Smooth muscle cell (in vitro differentiated cells): ENCODE measurements around the gene TTF1. TPM values are rescaled to one million over a fixed set of nuclear protein-coding genes. Genes with fewer than 3 reads are reported as not detected.

ENCODE experiments used
- DNase-seq: peaks from one replicate; lab custom pipeline; 2025; ENCODE audit not compliant: unreplicated experiment; lab: John Stamatoyannopoulos, UW
- H2AFZ ChIP-seq: fragments of 200-600 bp; sonication (generic); 2 replicates; pipeline ENCODE4 v1.6.0; 2016; ENCODE audit warnings: antibody characterized with exemption, low read depth, mild to moderate bottlenecking
- H3F3A ChIP-seq: fragments of 200-600 bp; sonication (generic); 2 replicates; pipeline ENCODE4 v1.6.0; 2017; ENCODE audit warnings: antibody characterized with exemption, low read depth
- H3K27ac ChIP-seq: fragments of 200-600 bp; sonication (generic); 2 replicates; pipeline ENCODE4 v1.5.1; 2016; ENCODE audit warnings: low read depth, mild to moderate bottlenecking
- H3K27me3 ChIP-seq: fragments of 200-600 bp; sonication (generic); 2 replicates; pipeline ENCODE4 v1.6.1; 2016; ENCODE audit warnings: low read depth, mild to moderate bottlenecking
- H3K36me3 ChIP-seq: fragments of 200-600 bp; sonication (generic); 2 replicates; pipeline ENCODE4 v1.5.1; 2016; ENCODE audit warnings: low read depth
- H3K4me1 ChIP-seq: fragments of 200-600 bp; sonication (generic); 2 replicates; pipeline ENCODE4 v1.5.1; 2016; ENCODE audit warnings: low read depth
- H3K4me2 ChIP-seq: fragments of 200-600 bp; sonication (generic); 2 replicates; pipeline ENCODE4 v1.6.0; 2016; ENCODE audit warnings: mild to moderate bottlenecking
- H3K4me3 ChIP-seq: fragments of 200-600 bp; sonication (generic); 2 replicates; pipeline ENCODE4 v1.5.1; 2016; ENCODE audit warnings: mild to moderate bottlenecking
- H3K79me2 ChIP-seq: fragments of 200-600 bp; sonication (generic); 2 replicates; pipeline ENCODE4 v1.6.0; 2016; ENCODE audit warnings: low read depth, mild to moderate bottlenecking
- H3K9ac ChIP-seq: fragments of 200-600 bp; sonication (generic); 2 replicates; pipeline ENCODE4 v1.6.0; 2016; ENCODE audit warnings: low read depth
- H3K9me3 ChIP-seq: fragments of 200-600 bp; sonication (generic); replicated peaks from 2 replicates; pipeline ENCODE4 v1.5.1; 2016; ENCODE audit warnings: low read depth
- H4K20me1 ChIP-seq: fragments of 200-600 bp; sonication (generic); 2 replicates; pipeline ENCODE4 v1.6.0; 2016; ENCODE audit warnings: low read depth
- CTCF ChIP-seq: fragments of 200-600 bp; sonication (generic); IDR thresholded peaks from 2 replicates; pipeline ENCODE4 v1.5.1; 2017; ENCODE audit warnings: borderline replicate concordance, mild to moderate bottlenecking, antibody characterized with exemption; ENCODE audit not compliant: insufficient read depth, poor library complexity, severe bottlenecking
- WGBS: methylation state at CpG from one replicate; pipeline ENCODE4 v1.1.7; 2016; ENCODE audit warnings: low lambda C conversion rate; 5-methylcytosine and 5-hydroxymethylcytosine counted together
- polyA plus RNA-seq: library from polyadenylated mRNA; unstranded; fragments of >200 nt; fragmentation: Nextera tagmentation; extraction: Ambion mirVana; gene quantifications from 2 replicates; pipeline ENCODE4 v1.2.1, GENCODE V29; 2016
- total RNA-seq: library from RNA; depleted of rRNA; stranded (reverse); fragments of >200 nt; gene quantifications from 2 replicates; pipeline ENCODE4 v1.2.3, GENCODE V29; 2014

Gene TTF1
- total and polyA plus RNA-seq, 2 experiments from 2014 or later, result 5.5 to 16.4 TPM

GRCh38 chr9:132424857-132425674, 18.4 kb upstream of the TTF1 start:
- 52% methylated on average over 22 of the region's 22 CpGs for WGBS
- no peak overlapping the region for H3K27ac ChIP-seq
- H3K4me3 ChIP-seq, result no peak overlapping the region
- no peak for DNase-seq
- no peaks in the 10 kb centered on the region for H3K9me3 ChIP-seq
- H3K9ac ChIP-seq, result no peak overlapping the region
- no peaks in the 10 kb centered on the region for H4K20me1 ChIP-seq
- TF ChIP-seq CTCF, result no peak
- H3F3A ChIP-seq, result no peaks in the 10 kb centered on the region
- no peak overlapping the region for H3K4me2 ChIP-seq
- no peaks in the 10 kb centered on the region for H3K36me3 ChIP-seq
- H3K79me2 ChIP-seq, result no peaks in the 10 kb centered on the region
- H3K4me1 ChIP-seq, result peaks cover 17% of the 10 kb centered on the region
- H2AFZ ChIP-seq, result no peak overlapping the region
- peaks cover 43% of the 10 kb centered on the region for H3K27me3 ChIP-seq

GRCh38 chr9:132423503-132423902, 16.9 kb upstream of the TTF1 start:
- Histone ChIP-seq H3K4me1 (peaks cover 28% of the 10 kb centered on the region), H3K27me3 (peaks cover 56% of the 10 kb centered on the region), H3K36me3 (no peaks in the 10 kb centered on the region), H3F3A (no peaks in the 10 kb centered on the region), H3K4me3 (no peak overlapping the region), H3K4me2 (no peak overlapping the region), H3K9me3 (no peaks in the 10 kb centered on the region), H2AFZ (no peak overlapping the region), H3K79me2 (no peaks in the 10 kb centered on the region), H3K9ac (no peak overlapping the region), H3K27ac (no peak overlapping the region), H4K20me1 (no peaks in the 10 kb centered on the region)
- TF ChIP-seq CTCF, result no peak
- WGBS, result 86% methylated on average over 5 of the region's 5 CpGs
- DNase-seq, result no peak

- Histone ChIP-seq H3K4me3 (no peak overlapping the region), H3K4me1 (peaks cover 32% of the 10 kb centered on the region), H4K20me1 (no peaks in the 10 kb centered on the region), H3K79me2 (no peaks in the 10 kb centered on the region), H3K9me3 (no peaks in the 10 kb centered on the region), H3F3A (no peaks in the 10 kb centered on the region), H2AFZ (no peak overlapping the region), H3K4me2 (no peak overlapping the region), H3K27ac (no peak overlapping the region), H3K27me3 (peaks cover 65% of the 10 kb centered on the region), H3K36me3 (no peaks in the 10 kb centered on the region), H3K9ac (no peak overlapping the region)
- WGBS, result 73% methylated on average over 5 of the region's 5 CpGs
- TF ChIP-seq CTCF, result no peak
- DNase-seq, result no peak
These were observed 15.9 kb upstream of the TTF1 start for GRCh38 chr9:132422574-132422973.
